Astrocyte (in vitro differentiated cells and primary cell): Measurements from ENCODE around the gene IQSEC3.

Source experiments
- EZH2 ChIP-seq: IDR thresholded peaks from 2 replicates; pipeline ENCODE4 v1.6.1; 2012; ENCODE audit warnings: mild to moderate bottlenecking, low read length, inconsistent platforms; ENCODE audit not compliant: insufficient read depth
- TF ChIP-seq, protein P1 (sequence below): IDR thresholded peaks from 2 replicates; pipeline ENCODE4 v1.5.1; 2011; ENCODE audit warnings: low read depth, mild to moderate bottlenecking, inconsistent platforms, low read length, moderate library complexity; ENCODE audit not compliant: insufficient read depth

- TF ChIP-seq, protein P1, sequence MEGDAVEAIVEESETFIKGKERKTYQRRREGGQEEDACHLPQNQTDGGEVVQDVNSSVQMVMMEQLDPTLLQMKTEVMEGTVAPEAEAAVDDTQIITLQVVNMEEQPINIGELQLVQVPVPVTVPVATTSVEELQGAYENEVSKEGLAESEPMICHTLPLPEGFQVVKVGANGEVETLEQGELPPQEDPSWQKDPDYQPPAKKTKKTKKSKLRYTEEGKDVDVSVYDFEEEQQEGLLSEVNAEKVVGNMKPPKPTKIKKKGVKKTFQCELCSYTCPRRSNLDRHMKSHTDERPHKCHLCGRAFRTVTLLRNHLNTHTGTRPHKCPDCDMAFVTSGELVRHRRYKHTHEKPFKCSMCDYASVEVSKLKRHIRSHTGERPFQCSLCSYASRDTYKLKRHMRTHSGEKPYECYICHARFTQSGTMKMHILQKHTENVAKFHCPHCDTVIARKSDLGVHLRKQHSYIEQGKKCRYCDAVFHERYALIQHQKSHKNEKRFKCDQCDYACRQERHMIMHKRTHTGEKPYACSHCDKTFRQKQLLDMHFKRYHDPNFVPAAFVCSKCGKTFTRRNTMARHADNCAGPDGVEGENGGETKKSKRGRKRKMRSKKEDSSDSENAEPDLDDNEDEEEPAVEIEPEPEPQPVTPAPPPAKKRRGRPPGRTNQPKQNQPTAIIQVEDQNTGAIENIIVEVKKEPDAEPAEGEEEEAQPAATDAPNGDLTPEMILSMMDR = no peak
- no peak for TF ChIP-seq EZH2
Measured at GRCh38 chr12:164207-164606, 97.6 kb downstream of the IQSEC3 start.
